ENCODE measurements around the gene FUZ.

The FUZ gene

GRCh38 chr19:49774969-49775368, 38.1 kb downstream of the FUZ start:
- Histone ChIP-seq H3K36me3 (replicated peaks) (peaks cover 9% of the 10 kb centered on the region), H3K27me3 (replicated peaks) (no peaks in the 10 kb centered on the region), H3K4me3 (ENCODE audit: low read depth, low read length) (no peak overlapping the region), H3K27ac (no peak overlapping the region)
- TF ChIP-seq CTCF (IDR thresholded peaks at IDR 0.05; ENCODE audit: low read depth, low read length, missing control alignments) = no peak
- no peak for DNase-seq
- in situ Hi-C loops (cut with HindIII; ENCODE audit: low pct_ligation_motif_present, low sequenced_read_pairs) = no loop called here

GRCh38 chr19:49773663-49774350, 39.3 kb downstream of the FUZ start:
- in situ Hi-C loops (cut with HindIII; ENCODE audit: low pct_ligation_motif_present, low sequenced_read_pairs) = no loop called here
- Histone ChIP-seq H3K27ac (no peak overlapping the region), H3K27me3 (replicated peaks) (no peaks in the 10 kb centered on the region), H3K4me3 (ENCODE audit: low read depth, low read length) (no peak overlapping the region), H3K36me3 (replicated peaks) (peaks cover 9% of the 10 kb centered on the region)
- no peak for TF ChIP-seq CTCF (IDR thresholded peaks at IDR 0.05; ENCODE audit: low read depth, low read length, missing control alignments)
- no peak for DNase-seq

- in situ Hi-C loops (cut with HindIII; ENCODE audit: low pct_ligation_motif_present, low sequenced_read_pairs) = no loop called here
- Histone ChIP-seq H3K36me3 (replicated peaks) (peaks cover 9% of the 10 kb centered on the region), H3K27ac (no peak overlapping the region), H3K4me3 (ENCODE audit: low read depth, low read length) (no peak overlapping the region), H3K27me3 (replicated peaks) (no peaks in the 10 kb centered on the region)
- no peak for TF ChIP-seq CTCF (IDR thresholded peaks at IDR 0.05; ENCODE audit: low read depth, low read length, missing control alignments)
- no peak for DNase-seq
These were observed 40.2 kb downstream of the FUZ start for GRCh38 chr19:49772850-49773432.

- peaks cover 9% of the 10 kb centered on the region for H3K36me3 ChIP-seq (replicated peaks)
- in situ Hi-C loops (cut with HindIII; ENCODE audit: low pct_ligation_motif_present, low sequenced_read_pairs) = no loop called here
- H3K4me3 ChIP-seq (ENCODE audit: low read depth, low read length) = no peak overlapping the region
- DNase-seq = no peak
- no peaks in the 10 kb centered on the region for H3K27me3 ChIP-seq (replicated peaks)
- H3K27ac ChIP-seq = no peak overlapping the region
- no peak for TF ChIP-seq CTCF (IDR thresholded peaks at IDR 0.05; ENCODE audit: low read depth, low read length, missing control alignments)
These were observed 41.4 kb downstream of the FUZ start for GRCh38 chr19:49771674-49772139.

- peaks cover 3% of the 10 kb centered on the region for H3K36me3 ChIP-seq (replicated peaks)
- H3K27me3 ChIP-seq (replicated peaks) = no peaks in the 10 kb centered on the region
- in situ Hi-C loops (cut with HindIII; ENCODE audit: low pct_ligation_motif_present, low sequenced_read_pairs) = no loop called here
- TF ChIP-seq CTCF (IDR thresholded peaks at IDR 0.05; ENCODE audit: low read depth, low read length, missing control alignments) = no peak
- no peak overlapping the region for H3K4me3 ChIP-seq (ENCODE audit: low read depth, low read length)
- H3K27ac ChIP-seq = no peak overlapping the region
- no peak for DNase-seq
These were observed 42.6 kb downstream of the FUZ start for GRCh38 chr19:49770529-49770928.
